GM12878 (cell line): Measurements from ENCODE around the gene SETD1B. TPM values are rescaled to one million over a fixed set of nuclear protein-coding genes. Genes with fewer than 3 reads are reported as not detected.

Experiments used
- ATAC-seq: fragments of 200-7000 bp; cut with Tn5 transposase; 3 replicates; pipeline ENCODE4 v1.9.1; 2020; ENCODE audit warnings: mild to moderate bottlenecking, moderate library complexity
- BruUV-seq: library from RNA; stranded (reverse); fragments of 400-500 nt; replicated peaks from 2 replicates; lab custom pipeline; 2021; lab: Mats Ljungman, UMichigan
- CTCF ChIA-PET: fragments of 300-600 bp; sonication (Branson Sonifier 250); formaldehyde crosslinking; extraction: SDS; loops from one replicate; lab custom pipeline; 2021; ENCODE audit warnings: inconsistent platforms; lab: Yijun Ruan, JAX
- POLR2A ChIA-PET: fragments of 350-600 bp; formaldehyde crosslinking; extraction: SDS; loops from one replicate; lab custom pipeline; 2021; ENCODE audit warnings: inconsistent platforms; lab: Charles Lee
- RAD21 ChIA-PET: fragments of 300-600 bp; sonication (Branson Sonifier 250); formaldehyde crosslinking; loops from one replicate; lab custom pipeline; 2023; ENCODE audit warnings: antibody characterized with exemption; ENCODE audit not compliant: unreplicated experiment; lab: Charles Lee
- SMC1A ChIA-PET: fragments of 300-600 bp; sonication (Branson Sonifier 250); formaldehyde crosslinking; loops from one replicate; lab custom pipeline; 2023; ENCODE audit not compliant: unreplicated experiment, uncharacterized antibody; lab: Charles Lee
- DNase-seq: peaks from one replicate; pipeline ENCODE4 v3.0.0-alpha.2; 2011; ENCODE audit warnings: low read depth, low spot score
- FAIRE-seq: peaks from 3 replicates; lab custom pipeline; 2011; peaks lifted over from hg19 to GRCh38; lab: Jason Lieb, UNC
- H2AFZ ChIP-seq: 2 replicates; pipeline ENCODE4 v1.6.0; 2011; ENCODE audit warnings: low read depth, low read length, control low read depth; ENCODE audit not compliant: control insufficient read depth
- H3K27ac ChIP-seq: 2 replicates; pipeline ENCODE4 v1.5.1; 2011; ENCODE audit warnings: control low read depth; ENCODE audit not compliant: control insufficient read depth, insufficient read depth
- H3K27me3 ChIP-seq, 2 experiments: replicated peaks in 1 of 2; 2 replicates each; pipeline versions ENCODE4 v1.6.0 to v1.6.1; 2011; ENCODE audit warnings: low read length in 1 of 2; ENCODE audit not compliant: control insufficient read depth in 2 of 2, insufficient read depth in 2 of 2
- H3K36me3 ChIP-seq, 2 experiments: 2 replicates each; pipeline ENCODE4 v1.5.1; 2011; ENCODE audit warnings: low read length in 1 of 2; ENCODE audit not compliant: control insufficient read depth in 2 of 2, insufficient read depth in 2 of 2
- H3K4me1 ChIP-seq: 2 replicates; pipeline ENCODE4 v1.6.1; 2011; ENCODE audit warnings: mild to moderate bottlenecking, low read length, moderate library complexity, mixed read lengths; ENCODE audit not compliant: control insufficient read depth, insufficient read depth
- H3K4me2 ChIP-seq: 2 replicates; pipeline ENCODE4 v1.6.0; 2011; ENCODE audit warnings: control low read depth; ENCODE audit not compliant: control insufficient read depth, insufficient read depth
- H3K4me3 ChIP-seq: fragments of 200-600 bp; sonication (generic); 2 replicates; pipeline ENCODE4 v1.5.1; 2016
- H3K79me2 ChIP-seq: 2 replicates; pipeline ENCODE4 v1.6.0; 2011; ENCODE audit warnings: low read length; ENCODE audit not compliant: control insufficient read depth, insufficient read depth
- H3K9ac ChIP-seq: 2 replicates; pipeline ENCODE4 v1.8.0; 2011; ENCODE audit warnings: low read length, control low read depth, mixed read lengths; ENCODE audit not compliant: control insufficient read depth, insufficient read depth
- H3K9me3 ChIP-seq: replicated peaks from 3 replicates; pipeline ENCODE4 v1.5.1; 2011; ENCODE audit warnings: mild to moderate bottlenecking, low read length; ENCODE audit not compliant: control insufficient read depth, insufficient read depth
- H4K20me1 ChIP-seq: 2 replicates; pipeline ENCODE4 v1.6.0; 2011; ENCODE audit not compliant: control insufficient read depth, insufficient read depth
- CBX3 ChIP-seq: fragments of 200-600 bp; sonication (generic); IDR thresholded peaks from 2 replicates; pipeline ENCODE4 v1.6.1; 2016; ENCODE audit warnings: low read depth, borderline replicate concordance
- KDM1A ChIP-seq: fragments of 200-600 bp; sonication (generic); IDR thresholded peaks from 2 replicates; pipeline ENCODE4 v1.6.1; 2016; ENCODE audit warnings: borderline replicate concordance
- NR2C2 ChIP-seq: IDR thresholded peaks from 2 replicates; pipeline ENCODE4 v1.6.1; 2011; ENCODE audit warnings: borderline replicate concordance, low read depth; ENCODE audit not compliant: control insufficient read depth, insufficient read length
- NRF1 ChIP-seq: conservative IDR thresholded peaks from 2 replicates; pipeline ENCODE4 v1.6.1; 2011; ENCODE audit warnings: mild to moderate bottlenecking, low read depth, low read length, improper control_type of control experiment
- SMC3 ChIP-seq: IDR thresholded peaks from 2 replicates; pipeline ENCODE4 v1.6.1; 2011; ENCODE audit warnings: low read length, improper control_type of control experiment, borderline replicate concordance
- USF2 ChIP-seq: IDR thresholded peaks from 2 replicates; pipeline ENCODE4 v1.6.1; 2011; ENCODE audit warnings: low read depth, low read length, improper control_type of control experiment, borderline replicate concordance
- WGBS: methylation state at CpG from one replicate; pipeline ENCODE4 v1.1.6; 2016; ENCODE audit warnings: low lambda C conversion rate; ENCODE audit not compliant: insufficient replicate concordance, insufficient coverage; ENCODE audit errors: missing lambda C conversion rate; 5-methylcytosine and 5-hydroxymethylcytosine counted together
- in situ Hi-C: fragments of 300-500 bp; cut with MboI; formaldehyde crosslinking; loops from 9 replicates; pipeline ENCODE4 v1.14.3; 2018; ENCODE audit warnings: mixed read lengths
- intact Hi-C: fragments of 100-400 bp; cut with micrococcal nuclease; formaldehyde crosslinking; loops from one replicate; pipeline ENCODE4 v1.14.2; 2022; ENCODE audit not compliant: unreplicated experiment
- polyA plus RNA-seq, 11 experiments: library from polyadenylated mRNA; depleted of rRNA in 4 of 11; unstranded in 6 of 11; stranded (reverse) in 5 of 11; fragments of >200 nt; fragmentation: Nextera tagmentation in 4 of 11; fragmentation: Illumina TruSeq in 1 of 11; extraction: Ambion mirVana in 4 of 11; extraction: Trizol in 1 of 11; gene quantifications; 1 replicate in 1 of 11; 2 replicates in 10 of 11; pipeline versions ENCODE4 v1.2.1 to v1.2.3, GENCODE V29; 2011 to 2016; ENCODE audit warnings: inconsistent platforms in 2 of 11, missing spikeins in 2 of 11, low read depth in 1 of 11
- total RNA-seq, 4 experiments: library from RNA; depleted of rRNA in 3 of 4; stranded (reverse); fragments of >200 nt in 3 of 4; fragmentation: Illumina TruSeq in 1 of 4; extraction: Trizol in 1 of 4; gene quantifications; 2 replicates each; pipeline versions ENCODE4 v1.2.1 to v1.2.3, GENCODE V29; 2013 to 2021

SETD1B gene
- total and polyA plus RNA-seq, 10 of the 15 experiments (the other 5 are each of a cell fraction or from before 2014, with no cell fraction given), result 0.50 to 17.3 (median 1.6) TPM

DNA sequence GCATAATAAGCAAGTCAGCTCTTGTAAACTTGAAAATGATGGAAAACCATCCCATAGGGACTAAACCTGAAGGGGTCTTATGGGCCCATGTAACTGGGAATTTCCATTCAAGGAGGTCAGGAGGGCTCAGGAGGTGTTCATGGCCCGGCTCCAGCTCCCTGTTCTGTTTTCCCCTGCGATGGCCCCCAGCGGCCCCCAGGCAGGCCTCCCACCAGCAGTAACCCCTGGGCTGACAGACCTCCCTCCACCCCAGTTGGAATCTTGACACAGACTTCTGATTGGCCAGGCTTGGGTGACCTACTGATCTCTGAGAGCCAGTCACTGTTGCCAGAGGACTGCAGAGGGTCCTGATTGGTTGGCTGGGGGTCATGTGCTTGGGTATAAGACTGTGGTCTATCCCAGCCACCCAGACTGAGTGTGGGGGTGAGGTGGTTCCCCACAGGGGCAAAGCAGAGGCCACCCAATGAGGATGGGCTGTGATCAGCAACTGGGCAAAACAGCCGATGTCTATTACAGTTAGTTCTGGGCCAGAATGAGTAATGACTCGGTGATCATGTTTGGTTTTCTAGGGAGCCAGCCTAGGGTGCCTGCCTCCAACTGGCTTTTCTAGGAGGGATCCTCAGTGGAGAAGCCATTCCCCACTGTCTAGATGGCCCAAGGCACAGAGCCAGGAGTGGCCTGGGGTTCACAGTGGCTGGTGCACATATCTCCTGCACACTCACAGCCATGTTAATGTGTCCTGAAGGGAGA lies 37.3 kb upstream of the SETD1B start (continued):
- TF ChIP-seq KDM1A (no peak), NR2C2 (no peak), SMC3 (no peak)
- TF ChIP-seq, all 136 proteins: peak for 2

DNA sequence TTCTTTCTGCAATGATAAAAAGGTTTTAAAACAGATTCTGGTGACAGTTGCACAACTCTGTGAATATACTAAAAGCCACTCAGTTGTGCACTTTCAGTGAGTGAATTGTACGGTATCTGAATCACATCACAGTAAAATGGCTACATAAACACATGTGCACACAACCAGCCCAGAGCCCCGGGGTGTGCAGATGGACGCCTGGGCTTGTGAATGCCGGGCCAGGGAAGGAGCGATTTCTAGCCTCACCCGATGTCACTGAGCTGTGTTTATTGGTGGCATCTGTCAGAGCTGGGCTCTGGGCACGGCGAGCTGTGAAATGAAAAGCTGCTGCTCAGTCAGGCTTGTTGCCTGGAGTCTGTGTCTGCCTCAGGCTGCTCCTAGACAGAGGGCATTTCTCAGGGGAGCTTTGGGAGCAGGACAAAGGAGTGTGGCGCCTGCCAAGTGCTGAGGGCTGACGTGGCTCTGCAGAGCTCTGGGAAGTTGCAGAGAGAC lies 36.2 kb upstream of the SETD1B start:
- no peak for ATAC-seq
- no peak overlapping the region for H3K4me2 ChIP-seq
- no peak overlapping the region for H2AFZ ChIP-seq
- FAIRE-seq, result no peak
- H3K79me2 ChIP-seq, result no peaks in the 10 kb centered on the region
- intact Hi-C loops, result no loop called here
- H3K4me1 ChIP-seq, result no peaks in the 10 kb centered on the region
- H3K27ac ChIP-seq, result no peak overlapping the region
- TF ChIP-seq CBX3 (no peak), NRF1 (no peak), USF2 (no peak)
- POLR2A ChIA-PET, result interaction anchor here (0.9 kb wide), 1 partner anchor 47 kb away, joined by 3 read pairs; no protein-coding TSS in a partner anchor
- H3K27me3 ChIP-seq, result no peaks in the 10 kb centered on the region
- 78% methylated on average over 10 of the region's 10 CpGs for WGBS
- in situ Hi-C loops, result loop anchor here (5.0 kb wide), 1 partner anchor 65 kb away; no protein-coding TSS in a partner anchor
- CTCF ChIA-PET, result interaction anchor here (1.6 to 3.2 kb wide), 2 partner anchors 9 to 26 kb away, joined by 8 to 15 read pairs; partner anchors contain the start of gene RHOF
- H3K9me3 ChIP-seq, result no peaks in the 10 kb centered on the region
- H3K4me3 ChIP-seq, result no peak overlapping the region
- no peak for DNase-seq
- no peaks in the 10 kb centered on the region for H4K20me1 ChIP-seq
- no peak overlapping the region for H3K9ac ChIP-seq
- SMC1A ChIA-PET, result interaction anchor here (1.0 to 1.7 kb wide), 2 partner anchors 66 to 285 kb away, joined by 3 to 5 read pairs; no protein-coding TSS in a partner anchor
- H3K36me3 ChIP-seq, result no peaks in the 10 kb centered on the region; a peak in 1 of 4 replicates
- BruUV-seq, result no TSS peak
- RAD21 ChIA-PET, result no interaction called here
